ENCODE measurements around the gene ORAI3.

- peak; percentile 84 to 90 for TF ChIP-seq CTCF (conservative IDR thresholded peaks at IDR 0.05 in 1 of 2, IDR thresholded peaks at IDR 0.05 in 1 of 2; ENCODE audit: low read depth in 1 of 2, low read length in 2 of 2)
- TF ChIP-seq EZH2 (IDR thresholded peaks at IDR 0.05; ENCODE audit: low read length, missing control alignments) = no peak
These were observed 36.0 kb downstream of the ORAI3 start, which contains the start of gene HSD3B7 for GRCh38 chr16:30984669-30985400.

All from fibroblast of lung (primary cell).